ENCODE data around the gene AP2B1. TPM values are rescaled to one million over a fixed set of nuclear protein-coding genes. Genes with fewer than 3 reads are reported as not detected.

AP2B1 gene
- total RNA-seq, 2 experiments from 2014 or later, result 28.9 to 76.0 TPM

GRCh38 chr17:35733366-35733765, 146.2 kb downstream of the AP2B1 start:
- no peak for DNase-seq (ENCODE audit: low spot score)

DNA sequence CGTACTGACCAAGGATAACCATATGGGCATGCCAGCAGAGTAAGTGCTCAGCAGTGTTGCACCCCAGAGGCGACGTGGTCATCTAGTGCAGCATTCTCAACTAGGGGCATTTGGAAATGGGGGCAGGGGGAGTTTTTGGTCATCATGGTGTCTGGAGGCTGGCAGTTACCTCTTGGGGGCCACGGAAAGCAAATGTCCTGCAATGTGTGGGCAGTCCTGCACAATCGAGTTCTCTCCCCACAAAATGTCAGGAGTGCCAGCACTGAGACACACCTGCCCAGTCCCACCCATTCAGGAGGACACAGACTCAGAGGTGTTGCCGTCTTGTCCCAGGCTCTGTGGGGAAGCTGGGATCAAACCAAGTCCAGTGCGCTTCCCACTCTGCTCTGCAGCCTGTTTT, 147.3 kb downstream of the AP2B1 start:
- Histone ChIP-seq H3K4me2 (ENCODE audit: low read length) (no peak overlapping the region), H3K9me3 (ENCODE audit: low read length) (no peaks in the 10 kb centered on the region), H3K36me3 (ENCODE audit: insufficient read depth, low read length) (no peaks in the 10 kb centered on the region), H3K79me2 (ENCODE audit: insufficient read depth, low read depth, low read length) (no peaks in the 10 kb centered on the region), H3K27ac (ENCODE audit: low read depth, low read length, poor library complexity, severe bottlenecking) (no peak overlapping the region), H3K4me1 (ENCODE audit: insufficient read depth, low read length, poor library complexity, severe bottlenecking) (no peaks in the 10 kb centered on the region), H3K9me2 (ENCODE audit: insufficient read depth, low read length) (no peaks in the 10 kb centered on the region), H4K20me1 (ENCODE audit: insufficient read depth, low read length) (no peaks in the 10 kb centered on the region), H3K4me3 (ENCODE audit: low read depth, low read length, poor library complexity, severe bottlenecking) (no peak overlapping the region), H2AFZ (ENCODE audit: low read length) (no peak overlapping the region)
- BruUV-seq (replicated peaks), result no TSS peak
- POLR2A ChIA-PET, result no interaction called here
- CTCF ChIA-PET (ENCODE audit: unreplicated experiment), result no interaction called here
- no peak for DNase-seq (ENCODE audit: low spot score)
- TF ChIP-seq CTCF (conservative IDR thresholded peaks at IDR 0.05; ENCODE audit: low read length) (no peak), EZH2phosphoT487 (IDR thresholded peaks at IDR 0.05; ENCODE audit: borderline replicate concordance, low read depth, low read length) (no peak)
- intact Hi-C loops (cut with micrococcal nuclease; ENCODE audit: unreplicated experiment), result no loop called here

More at GRCh38 chr17:35733366-35733765, 146.2 kb downstream of the AP2B1 start:
- BruUV-seq (replicated peaks), result no TSS peak
- intact Hi-C loops (cut with micrococcal nuclease; ENCODE audit: unreplicated experiment), result no loop called here
- H3K27ac ChIP-seq (ENCODE audit: low read depth, low read length, poor library complexity, severe bottlenecking), result no peak overlapping the region
- no peak overlapping the region for H3K4me3 ChIP-seq (ENCODE audit: low read depth, low read length, poor library complexity, severe bottlenecking)
- ChIA-PET POLR2A (interaction anchor here (0.7 kb wide), 1 partner anchor 191 kb away, joined by 3 read pairs; no protein-coding TSS in a partner anchor), CTCF (ENCODE audit: unreplicated experiment) (no interaction called here)
- no peak overlapping the region for H3K4me2 ChIP-seq (ENCODE audit: low read length)
- no peaks in the 10 kb centered on the region for H3K79me2 ChIP-seq (ENCODE audit: insufficient read depth, low read depth, low read length)
- no peaks in the 10 kb centered on the region for H4K20me1 ChIP-seq (ENCODE audit: insufficient read depth, low read length)
- no peaks in the 10 kb centered on the region for H3K9me2 ChIP-seq (ENCODE audit: insufficient read depth, low read length)
- no peaks in the 10 kb centered on the region for H3K9me3 ChIP-seq (ENCODE audit: low read length)
- H3K36me3 ChIP-seq (ENCODE audit: insufficient read depth, low read length), result no peaks in the 10 kb centered on the region
- TF ChIP-seq EZH2phosphoT487 (IDR thresholded peaks at IDR 0.05; ENCODE audit: borderline replicate concordance, low read depth, low read length), result no peak
- TF ChIP-seq CTCF (conservative IDR thresholded peaks at IDR 0.05; ENCODE audit: low read length), result no peak
- H3K4me1 ChIP-seq (ENCODE audit: insufficient read depth, low read length, poor library complexity, severe bottlenecking), result no peaks in the 10 kb centered on the region
- H2AFZ ChIP-seq (ENCODE audit: low read length), result no peak overlapping the region

DNA sequence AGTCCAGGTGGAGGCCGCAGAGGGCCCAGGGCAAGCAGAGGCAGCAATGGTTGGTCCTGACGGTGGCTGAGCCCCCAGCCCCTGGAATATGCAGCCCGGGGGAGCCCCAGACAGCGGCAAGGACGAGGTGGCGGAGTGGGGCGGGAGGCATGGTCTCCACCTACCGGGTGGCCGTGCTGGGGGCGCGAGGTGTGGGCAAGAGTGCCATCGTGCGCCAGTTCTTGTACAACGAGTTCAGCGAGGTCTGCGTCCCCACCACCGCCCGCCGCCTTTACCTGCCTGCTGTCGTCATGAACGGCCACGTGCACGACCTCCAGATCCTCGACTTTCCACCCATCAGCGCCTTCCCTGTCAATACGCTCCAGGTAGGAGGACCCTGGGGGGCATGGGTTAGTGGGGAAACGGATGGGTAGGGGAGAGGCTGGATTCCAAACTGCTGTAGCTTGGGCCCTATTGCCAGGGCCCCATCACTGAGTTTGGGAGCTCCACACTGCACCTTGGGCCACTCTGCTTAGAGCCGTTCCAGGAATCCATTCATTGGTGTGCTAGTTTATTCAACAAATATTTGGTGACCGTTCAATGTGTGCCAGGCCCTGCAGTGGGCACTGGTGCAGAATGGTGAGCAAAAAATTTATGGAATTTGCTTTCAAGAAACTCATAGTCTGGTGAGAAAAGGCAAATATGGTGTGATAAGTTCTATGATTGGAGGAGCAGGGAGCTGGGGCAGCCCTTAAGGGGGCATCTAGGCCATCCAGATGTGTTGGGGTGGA, 148.1 kb downstream of the AP2B1 start:
- Histone ChIP-seq H3K4me3 (ENCODE audit: low read depth, low read length, poor library complexity, severe bottlenecking) (no peak overlapping the region), H3K27ac (ENCODE audit: low read depth, low read length, poor library complexity, severe bottlenecking) (no peak overlapping the region), H3K9me3 (ENCODE audit: low read length) (no peaks in the 10 kb centered on the region), H2AFZ (ENCODE audit: low read length) (no peak overlapping the region), H3K4me2 (ENCODE audit: low read length) (no peak overlapping the region), H4K20me1 (ENCODE audit: insufficient read depth, low read length) (no peaks in the 10 kb centered on the region), H3K36me3 (ENCODE audit: insufficient read depth, low read length) (no peaks in the 10 kb centered on the region), H3K9me2 (ENCODE audit: insufficient read depth, low read length) (no peaks in the 10 kb centered on the region), H3K79me2 (ENCODE audit: insufficient read depth, low read depth, low read length) (no peaks in the 10 kb centered on the region), H3K4me1 (ENCODE audit: insufficient read depth, low read length, poor library complexity, severe bottlenecking) (no peaks in the 10 kb centered on the region)
- no peak for TF ChIP-seq CTCF (conservative IDR thresholded peaks at IDR 0.05; ENCODE audit: low read length)
- no peak for TF ChIP-seq EZH2phosphoT487 (IDR thresholded peaks at IDR 0.05; ENCODE audit: borderline replicate concordance, low read depth, low read length)
- BruUV-seq (replicated peaks), result no TSS peak
- DNase-seq (ENCODE audit: low spot score), result no peak
- intact Hi-C loops (cut with micrococcal nuclease; ENCODE audit: unreplicated experiment), result no loop called here
- POLR2A ChIA-PET, result interaction anchor here (0.6 kb wide), 1 partner anchor 177 kb away, joined by 3 read pairs; no protein-coding TSS in a partner anchor
- CTCF ChIA-PET (ENCODE audit: unreplicated experiment), result no interaction called here
